HL-60 (cell line): Measurements from ENCODE around the gene SORCS1.

Experiments used
- DNase-seq, 2 experiments: peaks; one replicate each; pipeline ENCODE4 v3.0.0-alpha.2; 2010 to 2020; ENCODE audit warnings: low read depth in 1 of 2, low spot score in 1 of 2
- H3K27ac ChIP-seq: fragments of 250-450 bp; sonication (Bioruptor Pico); replicated peaks from 2 replicates; pipeline ENCODE4 v1.5.1; 2020; ENCODE audit warnings: mild to moderate bottlenecking, moderate library complexity
- H3K27me3 ChIP-seq: fragments of 250-450 bp; sonication (Bioruptor Pico); 2 replicates; pipeline ENCODE4 v1.5.1; 2021; ENCODE audit warnings: mild to moderate bottlenecking, moderate library complexity; ENCODE audit not compliant: insufficient read depth, poor library complexity, severe bottlenecking
- H3K4me3 ChIP-seq: replicated peaks from 2 replicates; pipeline ENCODE4 v1.5.1; 2011; ENCODE audit warnings: mild to moderate bottlenecking, control low read depth, low read length; ENCODE audit not compliant: insufficient read depth
- GABPA ChIP-seq: IDR thresholded peaks from 2 replicates; pipeline ENCODE4 v1.6.1; 2012; ENCODE audit warnings: low read depth
- POLR2AphosphoS5 ChIP-seq: IDR thresholded peaks from 2 replicates; pipeline ENCODE4 v1.6.1; 2012; ENCODE audit warnings: low read depth
- REST ChIP-seq: IDR thresholded peaks from 2 replicates; pipeline ENCODE4 v1.6.1; 2012; ENCODE audit warnings: low read depth; ENCODE audit not compliant: insufficient replicate concordance
- SPI1 ChIP-seq: IDR thresholded peaks from 2 replicates; pipeline ENCODE4 v1.6.1; 2012; ENCODE audit warnings: low read depth, mild to moderate bottlenecking, borderline replicate concordance
- TF ChIP-seq, protein P1 (sequence below): IDR thresholded peaks from one replicate; pipeline ENCODE4 v1.5.1; 2011; ENCODE audit warnings: low read length, control low read depth, inconsistent platforms; ENCODE audit not compliant: insufficient read depth

SORCS1 gene

GRCh38 chr10:106819490-106819889 lies 345.0 kb downstream of the SORCS1 start:
- TF ChIP-seq POLR2AphosphoS5, result no peak
- no peak for TF ChIP-seq SPI1
- no peak for TF ChIP-seq REST
- TF ChIP-seq, protein P1, sequence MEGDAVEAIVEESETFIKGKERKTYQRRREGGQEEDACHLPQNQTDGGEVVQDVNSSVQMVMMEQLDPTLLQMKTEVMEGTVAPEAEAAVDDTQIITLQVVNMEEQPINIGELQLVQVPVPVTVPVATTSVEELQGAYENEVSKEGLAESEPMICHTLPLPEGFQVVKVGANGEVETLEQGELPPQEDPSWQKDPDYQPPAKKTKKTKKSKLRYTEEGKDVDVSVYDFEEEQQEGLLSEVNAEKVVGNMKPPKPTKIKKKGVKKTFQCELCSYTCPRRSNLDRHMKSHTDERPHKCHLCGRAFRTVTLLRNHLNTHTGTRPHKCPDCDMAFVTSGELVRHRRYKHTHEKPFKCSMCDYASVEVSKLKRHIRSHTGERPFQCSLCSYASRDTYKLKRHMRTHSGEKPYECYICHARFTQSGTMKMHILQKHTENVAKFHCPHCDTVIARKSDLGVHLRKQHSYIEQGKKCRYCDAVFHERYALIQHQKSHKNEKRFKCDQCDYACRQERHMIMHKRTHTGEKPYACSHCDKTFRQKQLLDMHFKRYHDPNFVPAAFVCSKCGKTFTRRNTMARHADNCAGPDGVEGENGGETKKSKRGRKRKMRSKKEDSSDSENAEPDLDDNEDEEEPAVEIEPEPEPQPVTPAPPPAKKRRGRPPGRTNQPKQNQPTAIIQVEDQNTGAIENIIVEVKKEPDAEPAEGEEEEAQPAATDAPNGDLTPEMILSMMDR, result no peak
- no peak for TF ChIP-seq GABPA
- no peak for DNase-seq
- Histone ChIP-seq H3K27ac (no peak overlapping the region), H3K27me3 (no peaks in the 10 kb centered on the region), H3K4me3 (no peak overlapping the region)

DNA sequence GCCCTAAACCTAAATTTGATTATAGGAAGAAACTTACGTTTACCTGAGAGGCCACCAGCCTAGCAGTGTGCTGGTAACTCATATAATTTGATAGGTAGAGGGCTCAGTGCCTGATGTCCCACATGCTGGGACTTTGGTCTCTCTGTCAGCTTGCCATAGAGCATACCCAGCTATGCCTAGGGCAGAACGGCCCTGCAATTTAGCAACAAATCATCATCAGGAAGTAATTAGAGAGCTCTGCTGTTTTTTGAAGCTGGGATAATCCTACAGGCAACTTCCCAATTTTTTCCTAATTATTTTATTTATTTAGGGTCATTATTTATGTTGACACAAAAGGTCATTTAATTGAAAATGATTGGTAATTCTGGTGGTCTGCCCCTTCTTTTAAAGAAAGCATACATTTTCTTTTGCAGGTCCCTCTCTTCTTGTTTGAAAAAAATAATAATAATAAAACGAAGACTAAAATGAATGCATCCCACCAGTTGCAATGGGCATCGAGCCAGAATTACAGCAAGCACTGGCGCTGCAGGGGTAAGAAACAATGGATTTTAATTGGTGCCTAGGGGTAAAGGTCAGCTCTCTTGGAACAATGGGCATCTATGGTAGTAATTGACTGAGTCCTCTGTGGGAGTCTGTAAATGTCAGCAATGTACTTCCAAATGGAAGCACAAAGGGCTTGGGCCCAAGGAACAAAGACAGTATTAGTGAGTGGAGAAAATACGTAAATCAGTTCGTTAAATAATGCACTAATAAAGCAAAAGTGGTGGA lies 348.0 kb downstream of the SORCS1 start:
- TF ChIP-seq, protein P1, result no peak
- no peak for TF ChIP-seq GABPA
- TF ChIP-seq POLR2AphosphoS5, result no peak
- no peak for TF ChIP-seq REST
- TF ChIP-seq SPI1, result no peak
- Histone ChIP-seq H3K27ac (no peak overlapping the region), H3K27me3 (no peaks in the 10 kb centered on the region), H3K4me3 (no peak overlapping the region)
- DNase-seq, result no peak

GRCh38 chr10:106815427-106816043 lies 349.0 kb downstream of the SORCS1 start:
- Histone ChIP-seq H3K4me3 (no peak overlapping the region), H3K27ac (no peak overlapping the region), H3K27me3 (no peaks in the 10 kb centered on the region)
- no peak for DNase-seq
- TF ChIP-seq REST (no peak), SPI1 (peak; percentile 8; the same call in 1 of the 2 replicates), POLR2AphosphoS5 (no peak)
